NAMALWA (cell line): Measurements from ENCODE around the gene EPB41L3.

Source experiments
- DNase-seq: peaks from one replicate; pipeline ENCODE4 v3.0.0-alpha.2; 2015; ENCODE audit warnings: low spot score

The EPB41L3 gene

DNA sequence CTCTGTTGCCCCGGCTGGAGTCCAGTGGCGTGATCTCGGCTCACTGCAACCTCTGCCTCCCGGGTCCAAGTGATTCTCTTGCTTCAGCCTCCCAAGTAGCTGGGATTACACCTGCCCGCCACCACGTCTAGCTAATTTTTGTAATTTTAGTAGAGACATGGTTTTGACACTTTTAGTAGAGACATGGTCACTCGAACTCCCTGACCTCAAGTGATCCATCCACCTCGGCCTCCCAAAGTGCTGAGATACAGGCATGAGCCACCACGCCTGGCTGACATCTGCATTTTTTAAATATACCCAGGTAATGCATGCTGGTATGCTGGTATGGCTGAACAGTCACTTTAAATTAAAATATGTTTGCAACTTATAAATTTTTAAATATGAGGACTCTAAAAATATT is 91.9 kb downstream of the EPB41L3 start:
- no peak for DNase-seq

DNA sequence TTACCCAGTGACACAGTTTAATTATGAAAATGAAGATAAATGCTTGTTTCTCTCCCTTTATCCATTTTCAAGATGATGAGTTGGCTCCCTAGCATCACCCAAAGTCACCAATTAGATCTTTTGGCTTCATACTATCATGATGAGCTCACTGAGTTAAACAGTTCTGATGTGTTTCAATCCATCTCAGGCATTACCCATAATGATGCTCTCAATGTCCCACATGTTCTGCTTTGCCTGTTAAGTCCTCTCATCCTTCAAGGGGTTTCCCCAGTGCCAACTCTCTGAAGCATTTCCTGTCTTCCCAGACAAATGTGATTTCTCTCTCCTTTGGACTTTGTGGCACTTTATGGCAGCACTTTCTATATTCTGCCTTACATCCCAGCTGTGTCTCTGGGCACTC is 92.6 kb downstream of the EPB41L3 start:
- no peak for DNase-seq

DNA sequence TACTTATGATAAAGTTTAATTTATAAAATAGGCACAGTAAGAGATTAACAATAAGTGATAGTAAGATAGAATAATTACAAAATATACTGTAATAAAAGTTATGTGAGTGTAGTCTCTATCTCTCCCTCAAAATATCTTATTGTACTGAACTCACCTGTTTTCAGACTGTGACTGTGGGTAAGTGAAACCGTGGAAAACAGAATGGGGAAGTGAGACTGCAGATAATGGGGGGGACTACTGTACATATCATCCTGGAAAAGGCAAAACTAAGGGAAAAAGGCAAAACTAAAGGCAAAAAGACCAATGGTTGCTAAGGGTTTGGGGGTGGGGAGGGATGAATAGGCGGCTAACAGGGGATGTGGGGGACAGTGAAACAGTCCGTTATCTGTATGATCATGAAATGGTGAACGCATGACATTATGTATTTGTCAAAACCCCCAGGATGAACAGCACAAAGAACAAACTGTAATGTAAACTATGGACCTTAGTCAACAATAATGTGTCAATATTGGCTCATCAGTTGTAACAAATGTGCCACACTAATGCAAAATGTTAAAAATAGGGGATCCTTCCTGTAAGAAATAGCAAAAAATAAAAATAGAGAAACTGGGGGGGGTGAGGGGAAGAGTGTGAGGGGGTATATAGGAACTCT is 93.8 kb downstream of the EPB41L3 start:
- no peak for DNase-seq

DNA sequence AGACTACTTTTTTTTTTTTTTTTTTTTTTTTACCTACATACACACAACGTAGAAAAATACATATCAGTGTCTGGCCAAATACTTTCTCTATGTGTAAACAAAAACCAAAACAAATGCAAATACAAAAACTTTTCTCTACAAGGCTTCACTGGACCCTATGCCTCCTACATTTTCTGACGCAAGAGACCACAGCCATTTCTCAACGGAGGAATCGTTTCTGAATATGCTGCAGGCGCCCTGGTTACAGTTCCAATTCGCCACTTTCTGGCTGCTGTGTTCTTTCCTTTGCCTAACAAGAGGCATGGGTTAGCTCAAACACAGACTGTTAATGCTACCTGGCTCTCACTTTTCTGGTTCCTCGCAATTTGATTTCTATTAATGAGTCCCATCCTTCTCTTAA is 96.4 kb downstream of the EPB41L3 start:
- DNase-seq = no peak

DNA sequence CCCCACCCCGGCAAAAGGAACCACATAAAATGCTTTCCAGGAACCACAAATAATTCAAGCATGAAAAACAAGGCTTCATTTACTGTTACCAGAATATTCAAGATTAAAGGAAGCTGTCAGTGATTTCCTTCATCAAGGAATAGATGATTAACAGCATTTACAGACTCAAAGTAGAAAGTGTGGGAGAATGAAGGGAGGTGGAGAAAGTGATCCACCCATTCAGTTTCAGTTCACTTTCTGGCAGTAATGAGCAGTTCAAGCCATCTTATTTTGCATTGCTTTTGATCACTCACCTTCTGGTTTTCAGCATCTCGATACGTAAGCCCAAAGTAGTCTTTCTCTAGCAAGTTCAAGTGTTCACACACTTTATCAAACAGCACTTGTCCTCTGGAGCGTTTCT is 99.0 kb downstream of the EPB41L3 start:
- DNase-seq = peak; percentile 3

DNA sequence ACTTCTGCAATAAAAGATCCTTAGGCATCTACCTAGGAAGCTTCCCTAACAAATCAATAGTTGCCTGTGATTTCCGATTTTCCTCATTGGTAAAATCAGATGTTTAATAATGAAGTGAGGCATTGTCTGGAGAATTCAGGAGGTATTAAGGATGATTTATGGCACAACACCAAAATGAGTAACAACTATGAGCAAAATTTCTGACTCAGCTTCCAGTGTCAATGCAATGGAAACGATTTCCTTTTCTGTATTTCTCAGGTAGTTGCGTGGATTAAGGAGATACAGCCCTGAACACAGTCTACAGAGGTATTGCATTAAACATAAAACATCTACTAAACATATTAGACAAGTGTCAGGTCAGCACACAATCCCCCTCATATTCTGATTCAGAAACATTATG is 99.5 kb downstream of the EPB41L3 start:
- no peak for DNase-seq

DNA sequence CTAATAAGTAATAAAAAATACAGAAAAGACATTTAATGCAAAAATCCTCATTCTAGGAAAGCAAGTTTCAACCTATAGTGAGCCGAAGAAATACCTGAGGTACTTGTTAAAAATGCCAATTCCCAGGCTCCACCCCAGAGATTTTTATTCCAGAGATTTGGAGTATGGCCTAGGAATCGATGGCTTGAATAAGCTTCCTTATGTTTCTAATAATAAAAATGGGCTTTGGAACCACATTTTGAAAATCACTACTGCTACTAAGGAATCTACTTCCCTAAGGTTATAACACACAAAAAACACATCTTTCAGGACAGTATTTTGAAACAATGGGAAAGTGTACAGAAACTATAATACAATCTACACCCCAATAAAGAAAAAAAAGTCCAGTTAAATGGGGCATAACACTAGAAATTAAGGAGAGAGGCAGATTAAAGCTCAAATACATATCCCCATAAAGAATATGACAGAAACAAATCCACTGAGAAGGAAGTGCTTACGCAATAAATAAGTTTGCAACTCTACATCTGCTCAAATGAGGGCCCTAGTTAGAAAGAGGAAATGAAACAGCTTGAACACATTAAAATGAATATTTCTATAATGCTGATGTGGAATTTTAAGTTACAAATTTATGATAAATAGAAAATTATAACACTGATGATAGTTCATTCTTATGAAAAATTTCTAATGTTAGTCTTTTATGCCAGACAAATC is 103.7 kb downstream of the EPB41L3 start:
- peak; percentile 65 for DNase-seq

DNA sequence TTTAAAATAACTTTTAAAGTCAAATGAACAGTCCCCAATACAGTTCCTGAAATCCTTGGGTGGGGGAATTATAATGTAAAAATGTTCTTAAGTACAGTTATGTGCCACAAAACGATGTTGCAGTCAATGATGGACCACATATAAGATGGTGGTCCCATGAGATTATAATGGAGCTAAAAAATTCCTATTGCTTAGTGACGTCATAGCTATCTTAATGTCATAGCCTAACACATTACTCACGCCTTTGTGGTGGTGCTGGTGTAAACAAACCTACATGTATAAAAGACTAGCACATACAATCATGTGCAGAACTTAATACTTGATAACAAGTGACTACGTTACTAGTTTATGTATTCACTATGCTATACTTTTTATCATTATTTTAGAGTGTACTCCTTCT is 109.4 kb downstream of the EPB41L3 start:
- no peak for DNase-seq

DNA sequence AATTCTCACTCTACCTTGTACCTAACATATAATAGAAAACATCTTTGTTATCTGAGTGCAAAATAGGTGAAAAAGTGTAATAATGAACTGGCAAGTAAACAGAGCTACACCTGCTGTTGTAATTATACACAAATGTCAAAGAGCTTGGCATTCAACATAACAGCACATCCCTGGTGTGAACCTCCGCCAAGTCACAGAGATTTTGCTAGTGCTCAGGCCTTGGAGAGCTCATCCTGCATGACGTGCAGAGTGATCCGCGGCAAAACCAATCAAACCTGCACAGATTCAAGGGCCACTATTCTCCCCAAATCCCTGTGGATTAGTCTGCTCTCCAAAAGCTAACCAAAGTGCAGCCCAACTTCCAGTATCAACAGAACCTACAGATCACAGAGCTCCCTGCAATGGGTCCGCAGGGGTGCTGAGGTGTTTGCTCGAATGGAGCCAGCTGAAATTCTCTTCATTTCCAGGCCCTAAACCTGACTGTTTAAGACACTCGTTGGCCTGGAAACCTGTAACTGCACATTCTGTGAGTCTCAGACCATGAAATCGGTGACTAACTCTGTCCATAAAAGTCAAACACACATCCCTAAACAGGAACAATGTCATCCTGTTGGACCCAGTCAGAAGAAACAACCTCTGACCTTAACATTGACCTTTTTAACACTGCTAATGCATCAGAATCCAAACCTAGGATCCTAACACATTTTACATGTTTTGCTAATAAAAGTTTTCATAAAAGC is 111.8 kb downstream of the EPB41L3 start:
- no peak for DNase-seq

DNA sequence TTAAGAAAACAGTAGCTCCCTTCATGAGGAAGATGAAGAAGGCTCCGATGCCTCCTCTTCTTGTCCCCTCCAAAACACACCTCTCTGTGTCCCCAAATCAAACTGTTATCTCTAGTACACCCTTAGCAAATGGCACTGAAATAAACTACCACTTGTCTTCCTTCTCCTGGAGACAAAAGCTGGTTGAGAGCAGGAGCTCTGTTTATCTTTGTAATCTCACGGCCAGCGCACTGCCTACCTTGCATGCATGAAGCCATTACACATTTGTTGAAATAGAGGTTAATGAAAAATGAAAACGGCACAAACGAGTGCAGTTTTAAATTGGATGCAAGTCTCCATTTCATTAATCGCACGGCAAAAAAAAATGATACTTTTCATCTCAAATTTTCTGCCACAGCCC is 113.7 kb downstream of the EPB41L3 start:
- no peak for DNase-seq

DNA sequence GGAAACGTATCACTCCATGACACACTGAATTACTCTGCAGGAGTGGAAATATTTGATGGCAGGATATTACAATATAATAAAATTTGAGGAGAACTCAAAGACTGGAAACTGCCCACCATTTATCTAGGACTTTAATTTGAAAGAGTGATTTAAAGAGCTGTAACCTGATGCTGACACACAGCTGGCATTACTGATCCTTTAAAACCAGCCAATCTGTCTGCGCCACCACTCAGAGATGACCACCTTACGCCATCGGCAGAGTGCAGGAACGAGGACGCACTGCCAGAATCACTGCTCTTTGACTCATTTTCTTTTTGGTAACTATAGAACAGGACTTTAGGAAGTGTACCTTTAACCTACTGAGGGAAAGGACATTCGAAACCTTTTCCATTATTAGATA is 114.1 kb downstream of the EPB41L3 start:
- DNase-seq = no peak

DNA sequence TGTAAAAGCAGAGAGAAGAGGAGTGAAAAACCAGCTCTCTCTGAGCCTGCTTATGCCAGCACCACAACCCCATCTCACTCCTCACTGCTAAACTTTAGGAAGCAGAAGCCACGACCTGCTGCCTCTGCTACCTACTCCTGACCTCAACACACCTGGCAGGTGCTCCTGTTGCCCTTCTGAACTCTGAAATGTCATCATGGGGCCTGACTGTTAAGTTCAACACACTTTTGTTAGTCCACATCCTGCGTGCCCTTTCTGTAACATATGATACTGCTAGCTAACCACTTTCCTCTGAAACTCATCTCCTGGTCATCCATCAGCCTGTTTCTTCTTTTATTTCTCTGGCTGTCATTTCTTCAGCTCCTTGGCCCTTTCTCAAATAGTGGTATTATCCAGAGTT is 118.1 kb downstream of the EPB41L3 start:
- DNase-seq = no peak

DNA sequence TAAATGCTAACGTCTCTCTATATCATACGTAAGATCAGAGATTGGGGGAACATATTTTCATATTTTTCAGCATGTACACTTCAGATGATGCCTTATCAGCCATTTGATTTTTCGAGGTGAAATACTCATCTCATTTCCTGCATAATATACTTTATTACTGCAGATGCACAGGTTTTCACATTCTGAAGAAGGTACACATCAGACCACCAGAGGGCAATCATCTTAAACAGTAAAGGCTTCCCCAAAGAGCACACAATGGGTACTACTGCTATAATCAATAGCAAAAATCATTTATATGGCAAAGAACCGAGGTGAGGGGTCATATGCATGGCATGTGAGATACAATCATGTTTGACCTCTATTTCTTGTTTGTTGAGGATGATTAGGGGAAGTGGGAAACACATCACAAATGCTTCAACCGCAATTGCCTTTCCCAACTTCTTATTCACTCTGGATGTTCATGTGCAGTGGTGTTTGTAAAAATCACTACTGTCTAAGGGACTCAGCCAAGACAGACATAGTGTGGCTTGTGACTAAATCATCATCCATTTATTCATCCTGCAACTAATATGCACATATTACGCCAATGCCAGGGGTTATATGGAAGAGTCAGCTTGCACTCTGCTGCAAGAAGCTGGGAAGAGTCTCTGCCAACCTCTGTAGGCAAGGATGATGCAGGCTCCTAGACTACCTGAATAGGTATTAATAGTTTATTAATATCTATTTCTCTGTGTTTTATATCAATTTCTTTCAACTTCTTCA is 118.7 kb downstream of the EPB41L3 start:
- peak; percentile 61 for DNase-seq

DNA sequence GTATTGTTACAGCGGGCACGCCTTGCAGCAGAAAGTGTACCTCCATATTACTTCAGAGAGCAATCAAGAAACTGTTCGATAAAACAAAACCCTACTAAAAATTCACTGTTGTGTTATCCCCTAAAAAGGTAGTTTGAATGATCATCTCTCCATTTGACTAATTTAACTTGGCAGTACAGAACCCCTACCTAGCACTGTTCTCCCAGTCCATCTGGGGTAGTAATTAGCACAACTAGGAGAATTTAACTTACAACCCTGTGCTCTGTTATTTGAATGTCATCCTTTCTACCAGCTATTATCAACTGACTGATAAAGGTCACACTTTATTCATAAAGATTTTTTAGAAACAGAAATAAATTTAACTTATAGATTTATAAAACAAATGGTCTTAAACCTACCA is 121.2 kb downstream of the EPB41L3 start:
- no peak for DNase-seq

DNA sequence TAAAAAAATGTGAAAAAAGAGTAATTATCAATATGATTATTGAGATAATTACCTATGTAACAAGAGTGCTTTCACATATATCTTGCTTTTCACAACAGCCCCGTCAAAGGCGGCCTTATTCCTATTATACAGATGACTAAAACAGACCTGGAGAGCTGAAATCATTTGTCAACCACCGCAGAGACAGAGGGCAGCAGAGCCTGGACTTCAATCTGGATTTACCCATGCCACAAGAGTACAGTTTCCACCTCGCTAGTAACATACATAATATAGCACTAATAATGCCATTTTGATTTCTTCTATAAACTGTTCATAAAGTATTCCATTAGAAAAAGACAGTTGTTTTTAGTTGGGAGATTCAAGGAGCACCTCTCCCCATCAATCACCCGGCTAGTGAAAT is 121.8 kb downstream of the EPB41L3 start:
- no peak for DNase-seq

DNA sequence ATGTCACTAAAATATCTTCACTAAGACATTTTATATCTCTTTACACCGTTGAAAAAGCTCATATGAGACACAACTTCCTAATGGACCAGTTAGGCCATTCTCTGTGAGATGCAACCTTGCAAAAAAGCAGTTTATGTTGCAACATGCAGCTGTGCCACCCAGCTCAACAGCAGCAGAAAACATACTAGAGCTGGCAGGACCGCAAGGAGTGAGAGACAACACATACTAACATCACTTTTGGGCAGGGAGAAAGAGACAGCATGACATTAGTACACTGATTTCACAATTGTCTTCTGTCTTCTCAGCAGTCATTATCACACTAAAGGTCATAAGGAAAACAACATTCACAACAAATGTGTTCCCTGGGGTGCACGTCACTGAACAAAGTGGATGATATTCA is 122.9 kb downstream of the EPB41L3 start:
- DNase-seq = no peak

DNA sequence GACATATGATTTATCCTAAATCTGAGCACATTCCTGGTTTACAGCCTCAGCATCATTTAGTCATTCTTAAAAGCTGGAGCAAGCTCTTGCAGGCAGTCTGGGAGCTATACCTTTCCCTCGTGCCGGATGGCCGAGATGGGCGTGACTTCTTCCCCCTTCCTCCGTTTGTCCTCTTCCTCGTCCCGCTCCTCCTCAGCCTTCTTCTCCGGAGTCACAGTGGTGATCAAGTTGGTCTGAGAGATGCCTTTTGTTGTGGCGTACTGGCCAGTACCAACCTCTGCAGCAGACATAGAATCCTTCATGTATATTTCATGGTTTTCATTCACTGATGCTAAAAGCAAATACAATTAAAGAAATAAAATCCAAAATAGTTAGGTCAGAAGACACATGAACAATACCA is 124.2 kb downstream of the EPB41L3 start:
- DNase-seq = no peak

DNA sequence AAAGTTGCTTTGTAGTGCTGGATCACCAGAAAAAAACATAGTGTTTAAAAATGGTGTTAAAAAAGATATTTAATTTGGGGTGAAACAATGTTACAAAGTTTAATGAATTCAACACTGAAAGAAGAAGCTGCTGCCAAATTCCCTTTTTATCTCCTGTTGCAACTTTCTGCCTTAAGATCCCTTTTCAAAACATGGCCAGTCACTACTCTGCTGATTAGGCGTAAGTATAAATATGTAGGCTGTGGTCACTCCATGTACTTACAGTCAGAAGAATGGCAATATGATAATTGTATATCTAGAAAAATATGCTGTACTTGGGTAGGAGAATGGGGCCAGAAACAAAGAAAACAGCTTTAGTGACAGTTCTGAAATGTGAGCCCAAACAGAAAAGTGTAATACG is 124.8 kb downstream of the EPB41L3 start:
- DNase-seq = no peak

DNA sequence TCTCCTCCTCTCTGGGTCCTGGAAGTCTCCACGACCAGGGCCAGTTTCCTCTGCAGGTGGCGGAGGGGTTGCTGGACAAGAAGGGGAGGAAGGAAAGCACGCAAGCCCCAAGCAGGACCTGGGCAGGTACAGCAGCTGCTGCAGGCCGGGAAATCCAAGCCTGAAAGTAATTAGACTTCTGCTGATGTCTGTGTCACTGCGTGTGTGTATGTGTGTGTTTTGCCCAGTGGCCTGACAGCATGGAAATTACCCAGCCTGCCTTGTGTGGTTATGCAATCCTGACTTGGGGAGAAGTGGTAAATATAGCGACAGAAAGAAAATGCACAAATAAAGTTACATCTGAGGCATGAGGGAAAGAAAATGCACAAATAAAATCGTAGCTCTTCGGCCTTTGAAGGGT is 126.5 kb downstream of the EPB41L3 start:
- DNase-seq = no peak

DNA sequence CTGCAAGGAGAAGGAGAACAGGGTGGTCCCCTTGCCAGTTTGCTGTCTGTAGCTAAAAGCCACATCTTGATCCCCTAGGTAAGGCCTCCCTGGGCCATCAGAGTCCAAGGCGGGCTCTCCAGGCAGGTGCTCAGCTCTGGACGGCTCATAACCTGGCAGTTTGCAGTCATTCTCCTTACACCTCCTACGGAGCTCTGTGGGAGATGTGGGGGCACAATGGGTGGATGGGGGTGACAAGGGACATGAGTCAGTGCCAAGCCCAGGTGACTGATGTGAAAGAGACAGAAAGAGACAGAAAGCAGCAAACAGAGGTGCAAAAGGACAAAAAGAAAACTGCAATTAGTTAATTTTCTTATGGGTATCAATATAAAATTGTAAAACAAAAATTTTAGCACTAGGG is 127.7 kb downstream of the EPB41L3 start:
- DNase-seq = no peak

DNA sequence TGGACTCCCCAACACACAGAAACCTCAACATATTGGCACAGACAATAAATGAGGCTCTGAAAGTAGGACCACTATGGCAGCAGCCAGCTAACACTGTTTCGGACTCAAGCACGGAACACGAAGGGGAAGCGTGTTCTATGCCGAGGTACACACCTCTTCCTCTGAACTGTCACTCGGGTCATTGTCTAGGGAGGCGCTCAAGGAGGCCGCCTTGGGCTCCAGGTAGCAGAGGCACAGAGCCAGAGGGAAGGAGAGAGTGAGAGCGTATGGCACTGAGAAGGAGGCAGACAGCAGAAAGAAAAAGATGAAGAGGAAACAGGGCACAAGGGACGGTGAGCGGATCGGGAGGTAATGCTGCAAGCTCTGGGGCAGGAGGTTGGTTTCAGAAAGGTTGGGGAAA is 128.1 kb downstream of the EPB41L3 start:
- no peak for DNase-seq

DNA sequence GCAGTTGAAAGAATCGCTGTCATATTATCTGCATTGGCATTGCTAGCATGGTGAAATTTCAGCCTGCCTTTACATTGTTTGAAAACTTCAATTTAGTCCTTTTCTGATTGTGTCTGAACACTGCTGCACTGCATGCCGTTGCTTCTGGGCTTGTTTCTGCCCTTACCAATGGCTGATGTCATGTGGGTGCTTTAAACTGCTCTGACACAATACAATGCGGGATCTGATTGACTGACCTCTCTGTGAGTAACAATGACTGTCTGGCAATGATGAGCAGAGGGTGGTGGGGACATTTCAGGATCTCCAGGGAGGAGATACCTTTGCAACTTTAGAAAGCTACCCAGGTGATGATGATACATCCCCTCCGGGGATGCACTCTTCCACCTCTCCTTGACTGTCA is 128.8 kb downstream of the EPB41L3 start:
- DNase-seq = no peak

DNA sequence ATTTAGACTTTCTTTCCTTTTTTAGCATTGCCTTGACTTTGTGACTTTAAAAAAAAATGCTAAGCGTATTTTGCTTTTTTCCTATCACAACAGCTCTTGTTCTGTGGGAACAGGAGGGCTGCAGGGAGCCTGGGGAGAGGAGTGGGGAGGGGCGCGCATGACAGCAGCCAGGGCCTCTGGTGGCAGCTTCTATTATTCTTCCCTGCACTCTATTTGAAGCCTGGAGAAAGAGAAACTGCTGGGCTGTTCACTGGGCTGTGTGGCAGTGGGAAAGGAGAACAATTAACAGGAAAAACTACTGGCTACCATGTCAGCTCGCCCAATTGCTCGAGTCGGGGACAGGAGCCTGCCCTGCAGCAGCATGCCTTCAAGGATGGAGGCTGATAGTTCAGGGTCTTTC is 129.3 kb downstream of the EPB41L3 start:
- DNase-seq = no peak
